Stimulated activated naive CD4-positive, alpha-beta T cell treated with Interleukin-2 at 50 U/mL for 16 hours (primary cell): ENCODE measurements around the gene ASB4.

Source experiments
- DNase-seq: peaks from one replicate; lab custom pipeline; 2025; lab: John Stamatoyannopoulos, UW

The ASB4 gene

DNA sequence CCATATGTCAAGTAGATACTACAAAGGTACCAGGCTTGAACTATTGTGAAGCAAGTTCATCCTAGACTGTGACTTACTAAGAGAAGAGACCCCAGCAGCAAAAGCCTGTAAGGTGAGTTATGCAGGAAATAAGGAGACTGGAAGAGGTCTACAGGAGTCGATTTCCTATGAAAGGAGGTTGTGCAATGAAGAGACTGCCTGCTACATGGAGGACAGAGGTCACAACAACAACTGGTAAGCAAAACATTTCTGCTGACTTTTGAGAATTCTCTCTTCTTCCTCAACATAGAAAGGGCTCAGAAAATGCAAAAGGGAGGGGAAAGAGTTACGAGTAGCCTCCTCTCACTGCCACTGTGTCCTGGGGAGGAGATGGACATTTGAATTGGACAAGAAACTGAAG, 68.2 kb downstream of the ASB4 start:
- DNase-seq: no peak

DNA sequence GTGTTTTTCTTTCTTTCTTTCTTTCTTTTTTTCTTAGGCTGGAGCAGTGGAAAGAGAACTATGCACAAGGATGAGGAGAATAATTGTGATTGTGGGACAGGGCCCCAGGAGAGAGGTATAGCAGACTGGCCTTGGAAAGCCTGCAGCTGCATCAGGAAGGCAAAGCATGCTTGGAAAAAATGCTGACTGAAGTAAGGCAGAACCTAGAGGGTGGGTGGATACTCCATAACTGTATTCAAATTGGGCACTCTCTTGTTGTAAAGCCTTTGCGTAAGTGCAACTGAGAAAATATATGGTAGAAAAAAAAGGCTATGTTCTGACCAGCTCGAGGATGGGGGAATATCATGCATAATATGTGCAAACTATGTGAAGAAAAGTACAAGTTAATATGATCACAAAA, 71.0 kb downstream of the ASB4 start:
- no peak for DNase-seq

DNA sequence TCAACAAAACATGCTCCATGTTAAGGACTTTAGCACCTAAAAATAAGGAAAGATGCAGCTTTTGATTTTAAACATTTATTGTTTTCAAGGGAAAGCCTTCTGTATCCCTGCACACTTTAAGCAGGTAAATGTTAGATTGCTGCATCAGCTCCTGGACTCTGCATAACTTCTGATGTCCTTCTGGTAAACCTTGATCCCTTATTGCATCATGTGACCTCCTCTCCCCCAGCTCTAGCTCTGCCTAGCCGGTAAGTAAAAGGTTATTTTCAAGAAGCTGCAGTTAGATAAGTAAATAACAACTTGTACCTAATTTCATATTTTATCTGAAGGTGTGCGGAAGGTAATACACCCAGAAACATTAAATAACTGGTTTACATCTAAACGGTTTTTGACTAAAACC, 73.1 kb downstream of the ASB4 start:
- DNase-seq: no peak

DNA sequence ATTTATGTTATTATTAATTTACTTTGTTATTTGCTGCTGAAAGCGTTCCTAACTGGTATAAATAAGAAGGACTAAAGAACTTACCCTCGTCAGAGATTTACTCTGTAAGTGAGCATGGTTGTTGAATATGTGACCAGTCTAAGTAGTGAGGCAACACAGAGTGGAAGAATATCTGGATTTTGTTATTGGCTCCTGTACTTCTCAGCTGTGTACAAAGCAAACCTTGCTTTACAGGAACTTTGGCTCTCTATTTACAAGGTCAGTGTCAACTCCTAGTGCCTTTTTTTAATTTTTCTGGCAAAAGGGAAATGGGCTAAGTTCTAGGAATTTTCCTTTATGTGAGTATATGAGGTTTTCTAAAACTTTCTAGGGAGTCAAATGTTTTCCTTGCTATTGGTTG, 74.9 kb downstream of the ASB4 start:
- DNase-seq: no peak

DNA sequence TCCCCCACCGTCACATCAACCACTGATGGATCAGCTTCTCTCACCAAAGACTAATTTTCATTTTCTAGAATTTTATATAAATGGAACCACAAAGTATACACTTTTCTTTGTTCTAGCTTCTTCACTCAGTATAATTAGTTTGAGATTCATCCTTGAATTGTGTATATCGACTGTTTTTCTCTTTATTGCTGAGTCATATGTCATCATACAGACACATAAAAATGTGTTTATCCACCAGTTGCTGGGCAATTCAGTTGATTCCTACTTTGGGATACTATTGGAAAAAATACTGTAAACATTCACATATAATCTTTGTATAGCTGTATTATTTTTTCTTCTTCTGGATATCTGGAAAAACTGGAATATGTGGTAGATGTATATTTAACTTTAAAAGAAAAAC, 84.0 kb downstream of the ASB4 start:
- no peak for DNase-seq

DNA sequence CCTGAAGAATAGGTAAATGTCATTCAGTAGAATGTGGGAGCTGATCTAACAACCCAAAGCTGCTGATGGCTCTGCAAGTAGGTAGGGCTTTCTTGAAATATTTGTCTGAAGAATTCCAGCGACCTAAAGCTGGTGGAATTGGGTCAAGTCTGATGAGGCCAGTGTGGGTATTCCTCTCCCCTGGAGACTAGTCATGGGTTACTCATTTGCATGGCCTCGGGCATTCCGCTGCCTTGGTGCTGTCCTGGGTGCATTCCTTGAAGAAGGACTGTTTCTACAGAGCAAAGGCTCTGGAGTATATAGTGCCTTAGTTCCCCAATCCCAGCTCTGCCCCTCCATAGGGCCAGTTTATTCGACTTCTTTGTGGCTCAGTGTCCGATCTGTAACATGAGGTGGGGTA, 91.4 kb downstream of the ASB4 start:
- no peak for DNase-seq

DNA sequence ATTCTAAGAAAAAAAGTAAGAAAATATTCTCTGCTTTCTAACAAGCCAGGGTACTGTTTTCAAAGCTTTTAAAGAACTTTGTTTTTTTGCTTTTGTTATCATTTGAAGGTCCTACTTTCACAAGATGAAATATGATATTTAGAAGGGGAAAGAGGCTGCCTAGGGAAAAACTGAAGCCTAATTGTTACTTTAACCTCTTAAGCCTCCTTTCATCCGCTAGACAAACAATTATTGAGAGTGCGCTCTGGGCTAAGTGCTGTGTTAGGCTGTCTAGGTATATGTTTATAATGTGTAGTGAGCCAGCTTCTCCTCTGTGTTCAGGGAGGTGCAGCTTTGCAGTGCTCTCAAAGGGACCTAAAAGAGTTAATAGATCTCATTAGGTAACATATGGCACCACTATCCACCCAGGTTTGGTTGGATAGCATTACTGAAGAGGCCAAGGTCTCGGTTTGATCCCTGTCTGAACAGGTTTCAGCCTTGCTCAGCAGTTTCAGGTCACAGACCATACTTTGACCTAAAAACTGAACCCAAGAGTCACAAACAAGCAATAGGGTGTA, 92.6 kb downstream of the ASB4 start:
- no peak for DNase-seq

DNA sequence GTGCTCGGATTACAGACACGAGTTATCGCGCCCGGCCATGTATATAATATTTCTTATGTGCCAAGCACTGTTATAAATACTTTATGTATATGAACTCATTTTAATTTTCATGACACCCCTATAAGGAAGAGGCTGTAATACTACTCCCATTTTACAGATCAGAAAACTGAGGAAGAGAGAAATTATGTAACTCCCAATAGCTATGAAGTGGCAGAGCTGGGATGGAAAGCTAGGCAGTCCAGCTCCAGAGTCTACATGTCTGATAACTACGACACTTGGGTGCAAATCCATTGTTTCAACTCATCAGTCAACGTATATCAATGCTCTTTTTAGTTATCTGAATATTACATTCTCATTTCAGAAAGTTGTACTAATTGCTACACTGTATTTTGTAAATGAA, 93.6 kb downstream of the ASB4 start:
- no peak for DNase-seq

DNA sequence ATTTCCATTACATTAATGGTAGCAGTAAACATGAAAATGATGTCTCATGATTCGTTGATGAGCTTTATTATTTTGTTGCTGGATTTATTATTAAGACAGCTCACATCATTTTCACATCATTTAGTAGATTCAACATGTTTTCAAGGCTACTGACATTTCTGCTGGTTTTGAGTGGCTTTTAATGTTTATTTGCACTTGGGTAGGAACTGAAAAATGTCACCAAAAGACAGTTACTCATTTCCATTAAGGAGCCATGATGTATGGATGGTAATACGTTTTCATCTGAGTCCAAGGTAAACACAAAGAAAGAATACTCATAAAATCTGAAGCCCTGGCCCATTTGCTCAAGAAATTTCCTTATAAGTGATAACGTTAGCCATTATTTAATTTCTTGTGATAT, 95.7 kb downstream of the ASB4 start:
- no peak for DNase-seq

DNA sequence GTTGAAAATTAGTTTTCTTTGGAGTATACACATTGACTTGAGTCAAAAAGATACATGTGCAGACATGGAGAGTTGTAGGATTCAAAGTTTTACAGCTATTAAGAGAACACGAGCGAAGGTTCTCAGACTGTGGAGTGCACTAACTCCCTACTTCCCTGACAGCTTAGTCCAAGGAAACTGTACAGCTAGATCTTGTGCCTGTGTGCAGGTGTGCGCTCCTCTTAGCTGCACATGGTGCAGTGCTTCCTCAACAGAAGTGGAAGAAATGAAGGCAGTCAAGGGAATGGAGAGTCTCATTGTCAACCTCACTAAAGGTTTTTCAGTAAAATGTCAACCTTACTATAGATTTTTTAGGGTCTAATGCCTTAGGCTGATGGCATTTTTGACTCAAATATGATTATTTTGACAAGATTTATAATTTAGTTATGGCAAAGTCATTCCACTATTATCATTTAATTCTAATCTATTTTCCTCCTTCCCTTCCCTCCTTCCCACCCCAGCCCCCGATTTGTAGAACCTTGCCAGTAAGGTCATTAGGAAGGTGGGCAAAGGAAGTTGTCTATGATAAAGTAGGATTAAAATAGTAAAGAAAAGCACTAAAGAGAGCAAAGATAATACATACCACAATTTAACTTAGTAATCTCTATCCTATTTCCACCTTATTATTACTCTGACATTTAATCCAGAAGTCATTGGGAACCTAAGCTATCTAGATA, 97.0 kb downstream of the ASB4 start:
- no peak for DNase-seq

DNA sequence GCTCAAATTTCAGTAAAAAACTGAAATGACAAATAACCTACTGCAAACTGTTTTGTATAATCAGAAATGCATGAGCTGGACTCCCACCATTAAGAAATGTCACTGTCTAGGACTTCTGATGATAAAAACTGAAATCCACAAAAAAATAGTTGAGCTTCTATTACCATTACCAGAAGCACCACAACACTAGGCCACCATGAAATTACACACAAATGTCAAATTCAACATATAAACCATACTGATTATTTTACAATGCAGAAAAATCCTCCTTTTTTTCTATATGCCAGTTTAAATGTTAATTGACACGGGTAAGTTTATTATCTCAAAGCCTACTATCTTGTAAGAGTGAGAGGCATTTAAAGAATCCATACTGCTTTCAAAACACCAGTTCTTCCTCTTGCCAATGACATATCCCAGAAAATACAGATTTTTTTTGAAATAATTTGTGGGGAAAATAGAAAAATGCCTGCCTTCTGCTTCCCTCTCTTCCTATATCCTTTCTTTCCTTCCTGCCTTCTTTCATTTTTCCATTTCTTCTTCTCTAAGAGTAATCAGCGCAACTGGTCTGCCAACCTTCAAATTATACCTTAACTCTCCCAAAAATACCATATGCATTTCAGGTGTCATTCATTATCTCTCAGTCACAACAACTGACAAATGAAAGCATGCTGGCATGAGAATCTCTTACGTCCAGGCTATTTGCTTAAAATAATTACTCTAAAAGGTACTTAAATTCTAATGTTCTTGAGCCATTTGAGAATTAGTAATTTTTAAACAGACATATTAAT, 98.3 kb downstream of the ASB4 start:
- DNase-seq: no peak

DNA sequence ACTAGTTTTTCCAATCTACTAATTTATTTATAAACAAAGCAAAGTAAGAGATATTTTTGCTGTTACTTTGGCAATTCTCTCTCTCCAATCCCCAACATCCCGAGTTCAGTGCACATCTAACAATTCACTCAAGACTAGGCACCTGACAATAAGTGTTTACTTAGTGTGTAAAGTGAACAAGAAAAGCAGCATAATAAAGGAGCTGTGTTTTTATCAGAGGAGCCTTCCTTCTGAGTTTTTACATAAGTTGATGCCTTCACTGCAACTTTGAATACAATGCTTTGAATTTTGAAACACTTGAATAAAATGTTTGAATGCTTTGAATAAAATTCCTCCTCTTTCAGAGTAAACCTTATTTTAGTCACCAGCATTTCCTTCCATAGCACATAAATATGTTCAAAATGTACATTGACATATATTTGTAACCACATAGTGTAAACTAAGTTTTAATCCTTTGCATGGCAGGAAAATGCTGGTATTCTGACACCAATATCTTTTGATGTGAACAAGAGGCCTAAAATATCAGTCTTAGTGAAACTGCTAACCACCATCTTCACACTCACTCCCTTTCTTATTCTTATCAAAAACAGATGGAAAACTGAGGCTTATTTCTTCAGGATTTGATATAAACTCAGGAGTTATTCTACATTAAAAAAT, 99.2 kb downstream of the ASB4 start:
- no peak for DNase-seq

DNA sequence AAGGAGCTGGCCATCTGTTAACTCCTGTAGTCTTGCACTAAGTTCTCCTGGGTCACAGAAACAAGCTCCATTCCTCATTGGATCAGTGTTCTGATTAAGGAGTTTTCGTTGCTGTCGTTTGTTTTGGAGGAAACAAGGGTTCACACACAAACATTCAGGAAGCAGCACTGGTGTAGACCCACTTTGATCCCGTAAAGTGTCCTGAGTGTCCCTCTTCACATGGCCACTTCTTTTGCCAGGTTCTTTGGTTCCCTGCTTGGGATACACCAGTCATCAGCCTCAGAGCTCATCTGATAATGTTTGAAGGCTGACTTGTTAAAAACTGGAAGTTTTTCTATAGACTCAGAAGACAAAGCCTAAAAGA, 99.7 kb downstream of the ASB4 start:
- no peak for DNase-seq

DNA sequence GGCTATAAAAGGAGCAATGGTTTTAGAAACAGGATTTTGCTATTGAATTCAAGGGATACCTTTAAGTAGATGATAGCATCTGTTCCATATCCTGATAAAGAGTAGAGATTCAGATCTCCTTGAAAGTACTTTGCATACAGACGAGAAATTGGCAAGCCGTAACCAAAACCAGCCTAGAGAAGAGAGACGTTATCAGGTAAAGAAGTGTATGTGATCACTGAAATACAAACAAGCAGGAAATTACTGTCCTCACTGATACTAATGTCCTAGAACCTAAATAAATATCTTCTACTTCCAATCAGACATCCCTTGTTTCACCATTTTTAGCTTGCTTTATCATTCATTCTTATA, 101.2 kb downstream of the ASB4 start:
- no peak for DNase-seq

DNA sequence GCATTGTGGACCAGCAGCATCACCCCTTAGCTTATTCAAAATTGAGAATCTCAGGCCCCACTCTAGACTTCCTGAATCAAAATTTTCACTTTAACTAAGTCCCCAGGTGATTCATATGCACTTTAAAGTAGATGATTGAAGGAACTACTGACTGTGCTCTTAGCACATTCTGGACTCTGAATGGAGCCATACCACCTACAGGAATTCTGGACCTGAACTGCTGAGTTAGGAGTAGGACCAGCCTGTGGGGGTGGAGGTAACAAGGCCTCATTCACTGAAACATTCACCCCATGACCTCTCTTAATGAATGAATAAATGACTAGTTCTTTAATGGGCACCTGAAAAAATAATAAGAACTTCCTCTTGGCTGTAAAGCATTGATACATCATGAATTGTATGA, 103.3 kb downstream of the ASB4 start:
- no peak for DNase-seq

DNA sequence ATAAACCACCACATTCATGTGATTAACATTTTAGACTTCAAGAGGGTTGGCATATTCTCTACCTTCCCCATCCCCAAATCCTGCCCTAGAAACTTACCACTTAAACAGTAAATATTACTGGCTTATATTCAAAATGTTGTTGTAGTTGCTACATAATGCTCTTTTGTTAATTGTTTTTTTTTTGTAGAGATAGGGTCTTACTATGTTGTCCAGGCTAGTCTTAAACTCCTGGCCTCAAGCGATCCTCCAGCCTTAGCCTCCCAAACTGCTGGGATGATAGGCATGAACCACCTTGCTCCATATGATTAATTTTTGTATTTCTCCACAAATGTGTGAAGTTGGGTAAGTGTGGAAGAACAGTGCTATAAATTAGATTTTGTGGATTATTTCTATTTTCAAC, 104.0 kb downstream of the ASB4 start:
- no peak for DNase-seq
